ENCODE results near the gene GH1.
A peak's percentile ranks its signal among the peaks of the same experiment; 100 is the strongest.
"Not testable (repeated sequence)": the region's sequence is repeated elsewhere in the genome, so short reads cannot be mapped to it uniquely, and the experiment has no call there.

GH1 gene

GRCh38 chr17:63911041-63911635 lies 7.5 kb downstream of the GH1 start, which contains the start of gene CSHL1:
Gene CSHL1 (minus strand): TSS chr17:63911258. CDS start chr17:63911196, 62 bp downstream.
- no peak within 1 kb of the TSS for H3K4me2 ChIP-seq (ENCODE audit: low read depth, low read length, poor library complexity, severe bottlenecking)
- TF ChIP-seq CTCF (conservative IDR thresholded peaks at IDR 0.05; ENCODE audit: low read length) (no peak), EZH2phosphoT487 (IDR thresholded peaks at IDR 0.05; ENCODE audit: borderline replicate concordance) (no peak)

GRCh38 chr17:63910096-63910495 lies 8.5 kb downstream of the GH1 start:
- Histone ChIP-seq H3K4me1 (ENCODE audit: insufficient read depth, low read length, poor library complexity, severe bottlenecking) (no peaks in the 10 kb centered on the region), H2AFZ (ENCODE audit: low read length) (no peak overlapping the region), H3F3A (ENCODE audit: low read depth) (no peaks in the 10 kb centered on the region), H4K20me1 (ENCODE audit: insufficient read depth, low read length, poor library complexity, severe bottlenecking) (no peaks in the 10 kb centered on the region), H3K4me3 (ENCODE audit: low read length, poor library complexity, severe bottlenecking) (no peak overlapping the region), H3K79me2 (ENCODE audit: insufficient read depth, low read length) (no peaks in the 10 kb centered on the region), H3K9me2 (replicated peaks; ENCODE audit: low read depth, low read length) (no peaks in the 10 kb centered on the region), H3K9me3 (ENCODE audit: insufficient read depth, low read depth, low read length) (no peaks in the 10 kb centered on the region), H3K9ac (ENCODE audit: low read depth, low read length, poor library complexity, severe bottlenecking) (no peak overlapping the region), H3K36me3 (ENCODE audit: insufficient read depth, low read length) (no peaks in the 10 kb centered on the region), H3K27me3 (ENCODE audit: insufficient read depth, low read length, poor library complexity, severe bottlenecking) (no peaks in the 10 kb centered on the region), H3K4me2 (ENCODE audit: low read depth, low read length, poor library complexity, severe bottlenecking) (no peak overlapping the region)
- TF ChIP-seq CTCF (conservative IDR thresholded peaks at IDR 0.05; ENCODE audit: low read length) (no peak), EZH2phosphoT487 (IDR thresholded peaks at IDR 0.05; ENCODE audit: borderline replicate concordance) (no peak)

More at GRCh38 chr17:63911041-63911635, 7.5 kb downstream of the GH1 start, which contains the start of gene CSHL1:
- H3F3A ChIP-seq (ENCODE audit: low read depth), result no peaks in the 10 kb centered on the region
- no peaks in the 10 kb centered on the region for H3K9me3 ChIP-seq (ENCODE audit: insufficient read depth, low read depth, low read length)
- no peaks in the 10 kb centered on the region for H3K79me2 ChIP-seq (ENCODE audit: insufficient read depth, low read length)
- no peak within 1 kb of the TSS for H3K9ac ChIP-seq (ENCODE audit: low read depth, low read length, poor library complexity, severe bottlenecking)
- H3K27me3 ChIP-seq (ENCODE audit: insufficient read depth, low read length, poor library complexity, severe bottlenecking), result no peaks in the 10 kb centered on the region
- no peaks in the 10 kb centered on the region for H3K36me3 ChIP-seq (ENCODE audit: insufficient read depth, low read length)
- no peak within 1 kb of the TSS for H2AFZ ChIP-seq (ENCODE audit: low read length)
- H3K4me3 ChIP-seq (ENCODE audit: low read length, poor library complexity, severe bottlenecking), result no peak within 1 kb of the TSS
- H3K9me2 ChIP-seq (replicated peaks; ENCODE audit: low read depth, low read length), result no peaks in the 10 kb centered on the region
- no peaks in the 10 kb centered on the region for H4K20me1 ChIP-seq (ENCODE audit: insufficient read depth, low read length, poor library complexity, severe bottlenecking)
- H3K4me1 ChIP-seq (ENCODE audit: insufficient read depth, low read length, poor library complexity, severe bottlenecking), result no peaks in the 10 kb centered on the region

- not testable (repeated sequence) for H2AFZ ChIP-seq (ENCODE audit: low read length); H3K9me2 ChIP-seq (replicated peaks; ENCODE audit: low read depth, low read length); H3K79me2 ChIP-seq (ENCODE audit: insufficient read depth, low read length); H3K9me3 ChIP-seq (ENCODE audit: insufficient read depth, low read depth, low read length); H3K9ac ChIP-seq (ENCODE audit: low read depth, low read length, poor library complexity, severe bottlenecking); H3K36me3 ChIP-seq (ENCODE audit: insufficient read depth, low read length); H4K20me1 ChIP-seq (ENCODE audit: insufficient read depth, low read length, poor library complexity, severe bottlenecking); H3F3A ChIP-seq (ENCODE audit: low read depth); H3K27me3 ChIP-seq (ENCODE audit: insufficient read depth, low read length, poor library complexity, severe bottlenecking); H3K4me1 ChIP-seq (ENCODE audit: insufficient read depth, low read length, poor library complexity, severe bottlenecking); H3K4me2 ChIP-seq (ENCODE audit: low read depth, low read length, poor library complexity, severe bottlenecking); H3K4me3 ChIP-seq (ENCODE audit: low read length, poor library complexity, severe bottlenecking)
Measured at GRCh38 chr17:63909586-63909985, 9.1 kb downstream of the GH1 start.

- not testable (repeated sequence) for H3K36me3 ChIP-seq (ENCODE audit: insufficient read depth, low read length); H3K9me3 ChIP-seq (ENCODE audit: insufficient read depth, low read depth, low read length); H3K4me2 ChIP-seq (ENCODE audit: low read depth, low read length, poor library complexity, severe bottlenecking); H3K79me2 ChIP-seq (ENCODE audit: insufficient read depth, low read length); H3K9ac ChIP-seq (ENCODE audit: low read depth, low read length, poor library complexity, severe bottlenecking); H3F3A ChIP-seq (ENCODE audit: low read depth); H3K27me3 ChIP-seq (ENCODE audit: insufficient read depth, low read length, poor library complexity, severe bottlenecking); H2AFZ ChIP-seq (ENCODE audit: low read length); H3K9me2 ChIP-seq (replicated peaks; ENCODE audit: low read depth, low read length); H3K4me3 ChIP-seq (ENCODE audit: low read length, poor library complexity, severe bottlenecking); H4K20me1 ChIP-seq (ENCODE audit: insufficient read depth, low read length, poor library complexity, severe bottlenecking); H3K4me1 ChIP-seq (ENCODE audit: insufficient read depth, low read length, poor library complexity, severe bottlenecking)
- peak; percentile 46 for TF ChIP-seq CTCF (conservative IDR thresholded peaks at IDR 0.05; ENCODE audit: low read length)
Measured at GRCh38 chr17:63907161-63907778, 11.4 kb downstream of the GH1 start.

- not testable (repeated sequence) for H3K9me2 ChIP-seq (replicated peaks; ENCODE audit: low read depth, low read length); H4K20me1 ChIP-seq (ENCODE audit: insufficient read depth, low read length, poor library complexity, severe bottlenecking)
Measured at GRCh38 chr17:63904796-63905195, 13.8 kb downstream of the GH1 start.

More at GRCh38 chr17:63904796-63905195, 13.8 kb downstream of the GH1 start:
- H3K4me2 ChIP-seq (ENCODE audit: low read depth, low read length, poor library complexity, severe bottlenecking); H3K9me3 ChIP-seq (ENCODE audit: insufficient read depth, low read depth, low read length); H3F3A ChIP-seq (ENCODE audit: low read depth); H3K27me3 ChIP-seq (ENCODE audit: insufficient read depth, low read length, poor library complexity, severe bottlenecking); H3K36me3 ChIP-seq (ENCODE audit: insufficient read depth, low read length); H3K4me1 ChIP-seq (ENCODE audit: insufficient read depth, low read length, poor library complexity, severe bottlenecking); H3K9ac ChIP-seq (ENCODE audit: low read depth, low read length, poor library complexity, severe bottlenecking); H3K4me3 ChIP-seq (ENCODE audit: low read length, poor library complexity, severe bottlenecking); H2AFZ ChIP-seq (ENCODE audit: low read length); H3K79me2 ChIP-seq (ENCODE audit: insufficient read depth, low read length): not testable (repeated sequence)
